GM12891 (cell line): ENCODE measurements around the gene PSG6.
A peak's percentile ranks its signal among the peaks of the same experiment; 100 is the strongest.
"Not testable (repeated sequence)": the region's sequence is repeated elsewhere in the genome, so short reads cannot be mapped to it uniquely, and the experiment has no call there.

ENCODE experiments used
- DNase-seq: peaks from one replicate; pipeline ENCODE4 v3.0.0; 2011; ENCODE audit warnings: low spot score; ENCODE audit not compliant: insufficient read length
- FAIRE-seq: peaks from 2 replicates; lab custom pipeline; 2011; peaks lifted over from hg19 to GRCh38; lab: Jason Lieb, UNC
- PAX5 ChIP-seq: IDR thresholded peaks from 2 replicates; pipeline ENCODE4 v1.6.1; 2011; ENCODE audit warnings: low read length, moderate library complexity, mild to moderate bottlenecking; ENCODE audit not compliant: insufficient read depth, severe bottlenecking
- POLR2A ChIP-seq: IDR thresholded peaks from 2 replicates; pipeline ENCODE4 v1.6.1; 2011; ENCODE audit warnings: low read depth, low read length, control low read depth
- POLR2AphosphoS5 ChIP-seq: IDR thresholded peaks from 2 replicates; pipeline ENCODE4 v1.6.1; 2011; ENCODE audit warnings: low read depth, low read length, control low read depth
- POU2F2 ChIP-seq: IDR thresholded peaks from 2 replicates; pipeline ENCODE4 v1.6.1; 2011; ENCODE audit warnings: low read depth, mild to moderate bottlenecking, control low read depth, low read length, moderate library complexity
- SPI1 ChIP-seq: IDR thresholded peaks from 2 replicates; pipeline ENCODE4 v1.6.1; 2011; ENCODE audit warnings: low read depth, low read length, control low read depth
- TAF1 ChIP-seq: IDR thresholded peaks from 2 replicates; pipeline ENCODE4 v1.6.1; 2011; ENCODE audit warnings: low read depth, low read length, control low read depth

Gene PSG6

GRCh38 chr19:42928896-42929295 is 11.2 kb upstream of the PSG6 start:
- FAIRE-seq (no peak), DNase-seq (no peak)
- TF ChIP-seq POU2F2 (no peak), POLR2AphosphoS5 (no peak), POLR2A (no peak), TAF1 (no peak), SPI1 (no peak), PAX5 (no peak)

- no peak for DNase-seq
- TF ChIP-seq TAF1 (no peak), POU2F2 (no peak), POLR2A (no peak), PAX5 (no peak)
- FAIRE-seq = no peak
Measured at GRCh38 chr19:42926781-42927180, 9.1 kb upstream of the PSG6 start.

- DNase-seq, FAIRE-seq: not testable (repeated sequence)
Measured at GRCh38 chr19:42923106-42923505, 5.4 kb upstream of the PSG6 start.

GRCh38 chr19:42920971-42921370 is 3.3 kb upstream of the PSG6 start:
- FAIRE-seq, DNase-seq: not testable (repeated sequence)

GRCh38 chr19:42919757-42920079 is 2.0 kb upstream of the PSG6 start:
- no peak for FAIRE-seq
- TF ChIP-seq SPI1 (no peak), POU2F2 (no peak), TAF1 (no peak), PAX5 (no peak), POLR2A (no peak), POLR2AphosphoS5 (no peak)
- no peak for DNase-seq

GRCh38 chr19:42919070-42919756 is 1.5 kb upstream of the PSG6 start:
- FAIRE-seq = peak; percentile 28
- DNase-seq = not testable (repeated sequence)

GRCh38 chr19:42918377-42919069 is 829 bp upstream of the PSG6 start:
- DNase-seq, FAIRE-seq: not testable (repeated sequence)

GRCh38 chr19:42916931-42917330 is 763 bp downstream of the PSG6 start:
- FAIRE-seq, DNase-seq: not testable (repeated sequence)

- FAIRE-seq, DNase-seq: not testable (repeated sequence)
Measured at GRCh38 chr19:42913516-42913915, 4.2 kb downstream of the PSG6 start.

GRCh38 chr19:42912941-42913340 is 4.8 kb downstream of the PSG6 start:
- not testable (repeated sequence) for DNase-seq, FAIRE-seq

GRCh38 chr19:42911731-42912130 is 6.0 kb downstream of the PSG6 start:
- DNase-seq, FAIRE-seq: not testable (repeated sequence)

GRCh38 chr19:42906162-42906561 is 11.5 kb downstream of the PSG6 start:
- FAIRE-seq, DNase-seq: not testable (repeated sequence)

- DNase-seq, FAIRE-seq: not testable (repeated sequence)
Measured at GRCh38 chr19:42900561-42900960, 17.1 kb downstream of the PSG6 start.

- not testable (repeated sequence) for DNase-seq
Measured at GRCh38 chr19:42899674-42900073, 18.0 kb downstream of the PSG6 start.

GRCh38 chr19:42899110-42899509 is 18.6 kb downstream of the PSG6 start:
- FAIRE-seq, DNase-seq: not testable (repeated sequence)

More at GRCh38 chr19:42899674-42900073, 18.0 kb downstream of the PSG6 start:
- FAIRE-seq = not testable (repeated sequence)

- DNase-seq, FAIRE-seq: not testable (repeated sequence)
Measured at GRCh38 chr19:42898656-42899055, 19.0 kb downstream of the PSG6 start.

GRCh38 chr19:42897729-42898128 is 20.0 kb downstream of the PSG6 start:
- not testable (repeated sequence) for DNase-seq, FAIRE-seq

- DNase-seq, FAIRE-seq: not testable (repeated sequence)
Measured at GRCh38 chr19:42890446-42890845, 27.2 kb downstream of the PSG6 start.
